Heart left ventricle (tissue), 13 donors: ENCODE results near the gene TFIP11.
"Not testable (repeated sequence)": the region's sequence is repeated elsewhere in the genome, so short reads cannot be mapped to it uniquely, and the experiment has no call there.

Experiments
- POLR2A ChIP-seq, 2 donors: fragments of 450-650 bp; IDR thresholded peaks; one replicate each; pipeline ENCODE4 v1.6.1; 2017; ENCODE audit warnings: antibody characterized with exemption in 2 of 2, mild to moderate bottlenecking in 2 of 2, moderate library complexity in 2 of 2
- TF ChIP-seq, protein P1 (sequence below), 12 donors: fragments of 200-600 bp; sonication (generic) in 4 of 12; IDR thresholded peaks; one replicate each; pipeline versions ENCODE4 v1.5.0 to v1.8.0; 2018 to 2022; ENCODE audit warnings: antibody characterized with exemption in 12 of 12, mild to moderate bottlenecking in 5 of 12
- donor health status: ischemic (EF 13 %, LVEDD 7.1; RV severe dilation, severe dysfunction).
- donor health status: DM: no; HTN: yes; CAD: no.
- donor health status: DM: no; HTN: no; CAD: no.
- donor health status: ischemic (EF 25% LVEDD 6.9; RV normal size, moderate dysfunction).
- donor health status: ischemic (EF 25% LVEDD 5.7; RV mildly dilated, moderate dysfunction).
- donor health status: ischemic (EF 35%, LVEDD 5.7; RV mildly dilated, moderate dysfunction).
- donor health status: nonischemic (EF 11% LVEDD 7.7; RV severe dilation, severe dysfunction).
- donor health status: DM: yes; HTN: yes; CAD: no.
- donor health status: PGD.
- donor health status: ischemic (EF 29% LVEDD 5.4; RV normal size, mild dysfunction).
- donor health status: nonischemic (EF 23%, LVEDD 6.1; RV moderate dilation, normal function).

DNA sequence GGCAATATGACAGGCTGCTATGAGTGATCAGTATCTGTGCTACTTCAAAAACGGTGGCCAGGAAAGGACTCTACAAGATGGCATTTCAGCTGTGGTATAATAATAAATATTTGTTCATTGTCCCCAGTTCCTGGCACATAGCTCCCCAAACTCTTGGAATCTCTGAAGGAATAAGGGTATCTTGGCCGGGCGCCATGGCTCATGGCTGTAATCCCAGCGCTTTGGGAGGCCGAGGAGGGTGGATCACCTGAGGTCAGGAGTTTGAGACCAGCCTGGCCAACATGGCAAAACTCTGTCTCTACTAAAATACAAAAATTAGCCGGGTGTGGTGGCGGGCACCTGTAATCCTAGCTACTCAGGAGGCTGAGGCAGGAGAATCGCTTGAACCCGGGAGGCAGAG is 16.2 kb upstream of the TFIP11 start:
- TF ChIP-seq, protein P1, sequence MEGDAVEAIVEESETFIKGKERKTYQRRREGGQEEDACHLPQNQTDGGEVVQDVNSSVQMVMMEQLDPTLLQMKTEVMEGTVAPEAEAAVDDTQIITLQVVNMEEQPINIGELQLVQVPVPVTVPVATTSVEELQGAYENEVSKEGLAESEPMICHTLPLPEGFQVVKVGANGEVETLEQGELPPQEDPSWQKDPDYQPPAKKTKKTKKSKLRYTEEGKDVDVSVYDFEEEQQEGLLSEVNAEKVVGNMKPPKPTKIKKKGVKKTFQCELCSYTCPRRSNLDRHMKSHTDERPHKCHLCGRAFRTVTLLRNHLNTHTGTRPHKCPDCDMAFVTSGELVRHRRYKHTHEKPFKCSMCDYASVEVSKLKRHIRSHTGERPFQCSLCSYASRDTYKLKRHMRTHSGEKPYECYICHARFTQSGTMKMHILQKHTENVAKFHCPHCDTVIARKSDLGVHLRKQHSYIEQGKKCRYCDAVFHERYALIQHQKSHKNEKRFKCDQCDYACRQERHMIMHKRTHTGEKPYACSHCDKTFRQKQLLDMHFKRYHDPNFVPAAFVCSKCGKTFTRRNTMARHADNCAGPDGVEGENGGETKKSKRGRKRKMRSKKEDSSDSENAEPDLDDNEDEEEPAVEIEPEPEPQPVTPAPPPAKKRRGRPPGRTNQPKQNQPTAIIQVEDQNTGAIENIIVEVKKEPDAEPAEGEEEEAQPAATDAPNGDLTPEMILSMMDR (IDR thresholded peaks at IDR 0.05), result not testable (repeated sequence)
- not testable (repeated sequence) for TF ChIP-seq POLR2A (IDR thresholded peaks at IDR 0.05)
